K562 (cell line): Measurements from ENCODE around the gene WDR55. TPM values are rescaled to one million over a fixed set of nuclear protein-coding genes. Genes with fewer than 3 reads are reported as not detected.

Experiments
- BRD4 ChIP-seq: fragments of 200-600 bp; sonication (generic); IDR thresholded peaks from 2 replicates; pipeline ENCODE4 v1.6.1; 2017; ENCODE audit warnings: inconsistent platforms
- CBX8 ChIP-seq: fragments of 200-600 bp; sonication (generic); IDR thresholded peaks from 2 replicates; pipeline ENCODE4 v1.6.1; 2012; ENCODE audit warnings: borderline replicate concordance, mixed run types, low read depth, mild to moderate bottlenecking, moderate library complexity, mixed read lengths, low read length, control low read depth, inconsistent platforms; ENCODE audit not compliant: poor library complexity, severe bottlenecking; ENCODE audit errors: extremely low read depth
- CC2D1A ChIP-seq: fragments of 450-650 bp; IDR thresholded peaks from 2 replicates; pipeline ENCODE4 v1.6.1; 2017; ENCODE audit warnings: mild to moderate bottlenecking
- CEBPB ChIP-seq: fragments of 450-650 bp; IDR thresholded peaks from 2 replicates; pipeline ENCODE4 v1.6.1; 2016; ENCODE audit warnings: missing genetic modification characterization, missing compliant biosample characterization
- FOS ChIP-seq: IDR thresholded peaks from 3 replicates; pipeline ENCODE4 v1.6.1; 2011; ENCODE audit not compliant: insufficient read length; ENCODE audit errors: extremely low read depth
- HNRNPH1 ChIP-seq: fragments of 200-400 bp; formaldehyde crosslinking; optimal IDR thresholded peaks from 2 replicates; pipeline ENCODE3; 2017; ENCODE audit warnings: low read depth, mild to moderate bottlenecking, low read length, moderate library complexity
- KDM2B ChIP-seq: fragments of 250-450 bp; sonication (Bioruptor Pico); IDR thresholded peaks from 2 replicates; pipeline ENCODE4 v1.8.0; 2021; ENCODE audit warnings: mild to moderate bottlenecking, moderate library complexity
- KDM4B ChIP-seq, 2 experiments: fragments of 450-650 bp in 1 of 2; sonication (generic) in 1 of 2; IDR thresholded peaks; 2 replicates each; pipeline ENCODE4 v1.6.1; 2016 to 2017; ENCODE audit warnings: borderline replicate concordance in 2 of 2, antibody characterized with exemption in 1 of 2, low read depth in 1 of 2, mild to moderate bottlenecking in 1 of 2
- KDM5B ChIP-seq: fragments of 200-600 bp; sonication (generic); IDR thresholded peaks from 2 replicates; pipeline ENCODE4 v1.6.1; 2012; ENCODE audit warnings: low read depth, mild to moderate bottlenecking, moderate library complexity, low read length, control low read depth, inconsistent platforms; ENCODE audit not compliant: insufficient replicate concordance
- MAFF ChIP-seq: IDR thresholded peaks from 2 replicates; pipeline ENCODE4 v1.6.1; 2012; ENCODE audit warnings: low read length, improper control_type of control experiment
- NFE2 ChIP-seq: IDR thresholded peaks from 2 replicates; pipeline ENCODE4 v1.6.1; 2014; ENCODE audit warnings: antibody characterized with exemption, low read depth
- PML ChIP-seq: IDR thresholded peaks from 2 replicates; pipeline ENCODE4 v1.6.1; 2012; ENCODE audit warnings: low read length, inconsistent platforms
- PPARD ChIP-seq: fragments of 250-450 bp; sonication (Bioruptor Pico); IDR thresholded peaks from 2 replicates; pipeline ENCODE4 v1.8.0; 2022; ENCODE audit warnings: inconsistent platforms, mild to moderate bottlenecking, moderate library complexity
- RAD51 ChIP-seq: fragments of 450-650 bp; IDR thresholded peaks from 2 replicates; pipeline ENCODE4 v1.7.1; 2016; ENCODE audit warnings: low read depth, mild to moderate bottlenecking, borderline replicate concordance
- RUNX1 ChIP-seq: sonication (generic); IDR thresholded peaks from 2 replicates; pipeline ENCODE4 v1.6.1; 2016; ENCODE audit warnings: antibody characterized with exemption, low read depth
- SRSF3 ChIP-seq: fragments of 200-400 bp; formaldehyde crosslinking; IDR thresholded peaks from 2 replicates; pipeline ENCODE4 v1.6.1; 2016; ENCODE audit warnings: mild to moderate bottlenecking, low read length, moderate library complexity; ENCODE audit not compliant: insufficient read depth
- ZC3H8 ChIP-seq: fragments of 450-650 bp; IDR thresholded peaks from 2 replicates; pipeline ENCODE4 v1.6.1; 2017
- ZEB2 ChIP-seq: fragments of 450-650 bp; IDR thresholded peaks from 2 replicates; pipeline ENCODE4 v1.6.1; 2016
- ZFP36 ChIP-seq: fragments of 150-350 bp; IDR thresholded peaks from 2 replicates; pipeline ENCODE4 v1.6.1; 2018; ENCODE audit warnings: low read length, low read depth; ENCODE audit not compliant: partially characterized antibody
- polyA plus RNA-seq, 8 experiments: library from polyadenylated mRNA; depleted of rRNA in 4 of 8; stranded (reverse) in 5 of 8; unstranded in 3 of 8; fragments of >200 nt; fragmentation: Nextera tagmentation in 2 of 8; fragmentation: Illumina TruSeq in 1 of 8; extraction: Ambion mirVana in 2 of 8; extraction: Trizol in 1 of 8; gene quantifications; 2 replicates each; pipeline versions ENCODE4 v1.2.1 to v1.2.3, GENCODE V29; 2011 to 2014; ENCODE audit warnings: inconsistent platforms in 1 of 8, missing spikeins in 1 of 8
- total RNA-seq, 7 experiments: library from RNA; depleted of rRNA in 6 of 7; stranded (reverse); fragments of >200 nt in 6 of 7; fragmentation: Illumina TruSeq in 2 of 7; extraction: Trizol in 2 of 7; gene quantifications; 2 replicates each; pipeline versions ENCODE4 v1.2.1 to v1.2.3, GENCODE V29; 2011 to 2021; ENCODE audit warnings: low replicate concordance in 1 of 7
- TF ChIP-seq, protein P1 (sequence below): sonication (generic); formaldehyde crosslinking; IDR thresholded peaks from 2 replicates; pipeline ENCODE4 v1.8.0; 2022; ENCODE audit warnings: missing genetic modification reagents, mild to moderate bottlenecking, moderate library complexity, borderline replicate concordance
- TF ChIP-seq, protein P2 (sequence below): fragments of 250-450 bp; sonication (Bioruptor Pico); IDR thresholded peaks from 2 replicates; pipeline ENCODE4 v1.8.0; 2022; ENCODE audit warnings: moderate library complexity, mild to moderate bottlenecking, inconsistent platforms
- TF ChIP-seq, protein P3 (sequence below): fragments of 450-650 bp; IDR thresholded peaks from 2 replicates; pipeline ENCODE4 v1.6.1; 2017; ENCODE audit warnings: antibody characterized with exemption

Gene WDR55
- total and polyA plus RNA-seq, 9 of the 15 experiments (the other 6 are each of a cell fraction or from before 2014, with no cell fraction given): 5.2 to 45.0 (median 29.3) TPM

DNA sequence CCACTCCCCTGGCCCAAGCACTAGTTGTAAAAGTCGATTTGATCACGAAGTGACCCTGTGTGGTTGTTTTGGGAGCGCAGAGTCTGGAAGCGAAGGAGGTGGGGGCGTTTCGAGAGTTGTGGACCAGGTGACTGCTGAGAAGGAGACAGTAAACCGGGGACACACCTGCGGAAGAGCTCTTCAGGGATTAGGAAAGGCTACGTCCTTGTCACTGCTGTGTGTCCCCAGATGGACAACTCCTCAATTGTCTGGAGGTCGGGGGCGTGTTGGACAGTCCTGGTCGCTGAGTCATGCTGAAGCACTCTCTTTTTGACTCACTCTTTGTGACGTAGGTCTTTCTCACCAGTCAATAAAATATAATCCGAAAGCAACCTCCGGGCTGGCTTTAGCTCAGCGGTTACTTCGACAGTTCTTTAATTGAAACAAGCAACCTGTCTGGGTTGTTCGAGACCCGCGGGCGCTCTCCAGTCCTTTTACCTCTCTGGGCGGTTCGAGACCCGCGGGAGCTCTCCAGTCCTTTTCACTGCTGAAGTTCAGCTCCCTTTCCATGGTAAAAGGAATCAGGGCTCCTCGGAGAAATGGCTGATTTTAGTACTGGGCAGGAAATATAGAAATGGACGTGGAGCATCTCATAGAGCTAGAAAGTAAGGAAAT, 46.3 kb downstream of the WDR55 start (continued):
- TF ChIP-seq FOS (peak; percentile 37), BRD4 (peak; percentile 93), CC2D1A (no peak), ZEB2 (peak; percentile 99), KDM5B (peak; percentile 71), SRSF3 (no peak), HNRNPH1 (no peak), KDM4B (IDR thresholded peaks at IDR 0.05; ENCODE audit: borderline replicate concordance in 2 of 2, low read depth in 1 of 2) (0 out of 4 replicates have a peak, but pooled peaks of 1 of the 2 experiments have one; percentile 50), CEBPB (no peak; the same call in 1 of the 2 replicates), RAD51 (no peak), RUNX1 (no peak), PML (0 out of 2 replicates have a peak, but pooled peaks have one; percentile 62), KDM2B (CRISPR knock-in tag) (no peak), PPARD (CRISPR knock-in tag) (no peak), NFE2 (peak; percentile 99), ZFP36 (peak; percentile 43), ZC3H8 (no peak), MAFF (peak; percentile 96), CBX8 (no peak)
- TF ChIP-seq, protein P1, sequence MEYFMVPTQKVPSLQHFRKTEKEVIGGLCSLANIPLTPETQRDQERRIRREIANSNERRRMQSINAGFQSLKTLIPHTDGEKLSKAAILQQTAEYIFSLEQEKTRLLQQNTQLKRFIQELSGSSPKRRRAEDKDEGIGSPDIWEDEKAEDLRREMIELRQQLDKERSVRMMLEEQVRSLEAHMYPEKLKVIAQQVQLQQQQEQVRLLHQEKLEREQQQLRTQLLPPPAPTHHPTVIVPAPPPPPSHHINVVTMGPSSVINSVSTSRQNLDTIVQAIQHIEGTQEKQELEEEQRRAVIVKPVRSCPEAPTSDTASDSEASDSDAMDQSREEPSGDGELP (CRISPR knock-in tag): peak; percentile 84
- TF ChIP-seq, protein P2, sequence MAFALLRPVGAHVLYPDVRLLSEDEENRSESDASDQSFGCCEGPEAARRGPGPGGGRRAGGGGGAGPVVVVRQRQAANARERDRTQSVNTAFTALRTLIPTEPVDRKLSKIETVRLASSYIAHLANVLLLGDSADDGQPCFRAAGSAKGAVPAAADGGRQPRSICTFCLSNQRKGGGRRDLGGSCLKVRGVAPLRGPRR (CRISPR knock-in tag): no peak
- TF ChIP-seq, protein P3, sequence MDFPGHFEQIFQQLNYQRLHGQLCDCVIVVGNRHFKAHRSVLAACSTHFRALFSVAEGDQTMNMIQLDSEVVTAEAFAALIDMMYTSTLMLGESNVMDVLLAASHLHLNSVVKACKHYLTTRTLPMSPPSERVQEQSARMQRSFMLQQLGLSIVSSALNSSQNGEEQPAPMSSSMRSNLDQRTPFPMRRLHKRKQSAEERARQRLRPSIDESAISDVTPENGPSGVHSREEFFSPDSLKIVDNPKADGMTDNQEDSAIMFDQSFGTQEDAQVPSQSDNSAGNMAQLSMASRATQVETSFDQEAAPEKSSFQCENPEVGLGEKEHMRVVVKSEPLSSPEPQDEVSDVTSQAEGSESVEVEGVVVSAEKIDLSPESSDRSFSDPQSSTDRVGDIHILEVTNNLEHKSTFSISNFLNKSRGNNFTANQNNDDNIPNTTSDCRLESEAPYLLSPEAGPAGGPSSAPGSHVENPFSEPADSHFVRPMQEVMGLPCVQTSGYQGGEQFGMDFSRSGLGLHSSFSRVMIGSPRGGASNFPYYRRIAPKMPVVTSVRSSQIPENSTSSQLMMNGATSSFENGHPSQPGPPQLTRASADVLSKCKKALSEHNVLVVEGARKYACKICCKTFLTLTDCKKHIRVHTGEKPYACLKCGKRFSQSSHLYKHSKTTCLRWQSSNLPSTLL: peak; percentile 71; the same call in 1 of the 2 replicates
